Neural cell (in vitro differentiated cells): ENCODE data around the gene SYT13. TPM values are rescaled to one million over a fixed set of nuclear protein-coding genes. Genes with fewer than 3 reads are reported as not detected.

Source experiments
- H2AFZ ChIP-seq: fragments of 200-600, 300-800 bp; sonication (generic), shearing (Covaris generic); 2 replicates; pipeline ENCODE4 v1.6.0; 2014; ENCODE audit warnings: low read depth, mild to moderate bottlenecking, antibody characterized with exemption, low read length, moderate library complexity
- H3F3A ChIP-seq: fragments of 200-600 bp; shearing (Covaris generic); 2 replicates; pipeline ENCODE4 v1.6.1; 2016; ENCODE audit warnings: mild to moderate bottlenecking, moderate library complexity, mixed read lengths, antibody characterized with exemption, low read length; ENCODE audit not compliant: insufficient read depth, poor library complexity, severe bottlenecking
- H3K27ac ChIP-seq: fragments of 200-600, 300-800 bp; sonication (generic), shearing (Covaris generic); 2 replicates; pipeline ENCODE4 v1.5.1; 2014; ENCODE audit warnings: mild to moderate bottlenecking, low read length, moderate library complexity
- H3K27me3 ChIP-seq: fragments of 300-800, 200-600 bp; sonication (generic), shearing (Covaris generic); 2 replicates; pipeline ENCODE4 v1.6.0; 2014; ENCODE audit warnings: mild to moderate bottlenecking, low read depth, low read length, moderate library complexity; ENCODE audit not compliant: insufficient read depth
- H3K36me3 ChIP-seq: fragments of 300-800, 200-600 bp; sonication (generic), shearing (Covaris generic); 2 replicates; pipeline ENCODE4 v1.5.1; 2014; ENCODE audit warnings: mild to moderate bottlenecking, antibody characterized with exemption, low read length, moderate library complexity; ENCODE audit not compliant: insufficient read depth
- H3K4me2 ChIP-seq: fragments of 300-800, 200-600 bp; sonication (generic), shearing (Covaris generic); 2 replicates; pipeline ENCODE4 v1.6.0; 2014; ENCODE audit warnings: mild to moderate bottlenecking, low read length
- H3K4me3 ChIP-seq: fragments of 300-800, 200-600 bp; sonication (generic), shearing (Covaris generic); 2 replicates; pipeline ENCODE4 v1.5.1; 2014; ENCODE audit warnings: mild to moderate bottlenecking, low read length, moderate library complexity
- H3K79me2 ChIP-seq: fragments of 200-600 bp; shearing (Covaris generic); replicated peaks from 2 replicates; pipeline ENCODE4 v1.6.0; 2014; ENCODE audit warnings: mild to moderate bottlenecking, low read length, moderate library complexity; ENCODE audit not compliant: insufficient read depth
- H3K9ac ChIP-seq: fragments of 300-800, 200-600 bp; sonication (generic), shearing (Covaris generic); 2 replicates; pipeline ENCODE4 v1.6.1; 2016; ENCODE audit warnings: mild to moderate bottlenecking, low read length, mixed read lengths
- H3K9me2 ChIP-seq: fragments of 200-600 bp; shearing (Covaris generic); 2 replicates; pipeline ENCODE4 v1.6.1; 2016; ENCODE audit warnings: mild to moderate bottlenecking, low read length, mixed read lengths; ENCODE audit not compliant: insufficient read depth
- H3K9me3 ChIP-seq: fragments of 200-600, 300-800 bp; sonication (generic), shearing (Covaris generic); 2 replicates; pipeline ENCODE4 v1.6.1; 2016; ENCODE audit warnings: mild to moderate bottlenecking, mixed run types, low read length, moderate library complexity, mixed read lengths
- H4K20me1 ChIP-seq: fragments of 200-600 bp; shearing (Covaris generic); 2 replicates; pipeline ENCODE4 v1.6.1; 2016; ENCODE audit warnings: mild to moderate bottlenecking, mixed run types; ENCODE audit not compliant: insufficient read depth
- EP300 ChIP-seq: fragments of 450-650 bp; conservative IDR thresholded peaks from 2 replicates; pipeline ENCODE4 v1.6.1; 2014; ENCODE audit warnings: antibody characterized with exemption, mild to moderate bottlenecking, moderate library complexity; ENCODE audit not compliant: poor library complexity, severe bottlenecking
- EZH2 ChIP-seq: fragments of 200-600, 300-800 bp; shearing (Covaris generic), sonication (generic); IDR thresholded peaks from 2 replicates; pipeline ENCODE4 v1.6.1; 2014; ENCODE audit warnings: antibody characterized with exemption, low read length, borderline replicate concordance, mild to moderate bottlenecking; ENCODE audit not compliant: insufficient read depth, poor library complexity, severe bottlenecking
- MXI1 ChIP-seq: fragments of 450-650 bp; conservative IDR thresholded peaks from 2 replicates; pipeline ENCODE4 v1.6.1; 2014; ENCODE audit warnings: antibody characterized with exemption, mild to moderate bottlenecking; ENCODE audit not compliant: poor library complexity, severe bottlenecking
- POLR2AphosphoS5 ChIP-seq: IDR thresholded peaks from 2 replicates; pipeline ENCODE4 v1.6.1; 2012
- RAD21 ChIP-seq: fragments of 450-650 bp; conservative IDR thresholded peaks from 2 replicates; pipeline ENCODE4 v1.6.1; 2014; ENCODE audit warnings: antibody characterized with exemption, mild to moderate bottlenecking, moderate library complexity
- SMC3 ChIP-seq: fragments of 450-650 bp; conservative IDR thresholded peaks from 2 replicates; pipeline ENCODE4 v1.6.1; 2014; ENCODE audit warnings: antibody characterized with exemption, mild to moderate bottlenecking, moderate library complexity; ENCODE audit not compliant: poor library complexity
- TAF1 ChIP-seq: IDR thresholded peaks from 2 replicates; pipeline ENCODE4 v1.6.1; 2012; ENCODE audit warnings: low read depth
- polyA plus RNA-seq: library from polyadenylated mRNA; depleted of rRNA; stranded (reverse); fragments of >200 nt; gene quantifications from 2 replicates; pipeline ENCODE4 v1.2.3, GENCODE V29; 2014
- TF ChIP-seq, protein P1 (sequence below): fragments of 450-650 bp; IDR thresholded peaks from 2 replicates; pipeline ENCODE4 v1.5.1; 2014; ENCODE audit warnings: antibody characterized with exemption, mild to moderate bottlenecking, moderate library complexity; ENCODE audit not compliant: poor library complexity, severe bottlenecking
- TF ChIP-seq, protein P2 (sequence below): IDR thresholded peaks from 2 replicates; pipeline ENCODE4 v1.6.1; 2012; ENCODE audit warnings: borderline replicate concordance

The SYT13 gene
- polyA plus RNA-seq, 1 donor from 2014 or later = 60.8 TPM

DNA sequence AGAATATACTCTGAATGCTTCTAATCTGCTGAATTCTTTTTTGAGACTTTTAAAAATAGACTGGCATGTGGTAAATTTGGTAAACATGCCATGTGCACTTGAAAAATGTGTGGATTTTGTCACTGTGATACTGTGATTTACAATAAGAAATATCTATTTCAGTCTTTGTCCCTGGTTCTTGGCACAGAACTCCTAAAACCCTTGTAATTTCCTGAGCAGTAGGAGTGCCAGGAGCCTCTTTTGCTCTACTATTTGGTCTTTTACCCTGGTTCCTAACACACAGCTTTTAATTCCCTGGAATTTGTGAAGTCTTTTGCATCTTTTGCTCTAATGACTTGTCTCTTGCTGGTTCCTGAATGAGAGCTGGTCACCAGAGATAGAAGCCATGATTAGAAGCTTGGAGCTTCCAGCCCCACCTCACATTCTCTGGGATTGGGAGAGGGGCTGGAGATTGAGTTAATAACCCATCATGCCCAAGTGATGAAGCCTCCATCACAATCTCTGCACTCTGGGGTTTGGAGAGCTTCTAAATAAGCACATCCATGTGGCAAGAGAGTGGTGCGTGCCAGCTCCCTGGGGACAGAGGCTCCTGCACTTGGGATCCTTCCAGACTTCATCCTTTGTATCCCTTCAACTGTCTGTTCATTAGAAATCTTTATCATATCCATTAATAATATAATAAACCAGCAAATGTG, 27.2 kb upstream of the SYT13 start (continued):
- TF ChIP-seq, protein P1, sequence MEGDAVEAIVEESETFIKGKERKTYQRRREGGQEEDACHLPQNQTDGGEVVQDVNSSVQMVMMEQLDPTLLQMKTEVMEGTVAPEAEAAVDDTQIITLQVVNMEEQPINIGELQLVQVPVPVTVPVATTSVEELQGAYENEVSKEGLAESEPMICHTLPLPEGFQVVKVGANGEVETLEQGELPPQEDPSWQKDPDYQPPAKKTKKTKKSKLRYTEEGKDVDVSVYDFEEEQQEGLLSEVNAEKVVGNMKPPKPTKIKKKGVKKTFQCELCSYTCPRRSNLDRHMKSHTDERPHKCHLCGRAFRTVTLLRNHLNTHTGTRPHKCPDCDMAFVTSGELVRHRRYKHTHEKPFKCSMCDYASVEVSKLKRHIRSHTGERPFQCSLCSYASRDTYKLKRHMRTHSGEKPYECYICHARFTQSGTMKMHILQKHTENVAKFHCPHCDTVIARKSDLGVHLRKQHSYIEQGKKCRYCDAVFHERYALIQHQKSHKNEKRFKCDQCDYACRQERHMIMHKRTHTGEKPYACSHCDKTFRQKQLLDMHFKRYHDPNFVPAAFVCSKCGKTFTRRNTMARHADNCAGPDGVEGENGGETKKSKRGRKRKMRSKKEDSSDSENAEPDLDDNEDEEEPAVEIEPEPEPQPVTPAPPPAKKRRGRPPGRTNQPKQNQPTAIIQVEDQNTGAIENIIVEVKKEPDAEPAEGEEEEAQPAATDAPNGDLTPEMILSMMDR = no peak
- no peak for TF ChIP-seq POLR2AphosphoS5
- no peak for TF ChIP-seq MXI1
- no peak for TF ChIP-seq EP300

DNA sequence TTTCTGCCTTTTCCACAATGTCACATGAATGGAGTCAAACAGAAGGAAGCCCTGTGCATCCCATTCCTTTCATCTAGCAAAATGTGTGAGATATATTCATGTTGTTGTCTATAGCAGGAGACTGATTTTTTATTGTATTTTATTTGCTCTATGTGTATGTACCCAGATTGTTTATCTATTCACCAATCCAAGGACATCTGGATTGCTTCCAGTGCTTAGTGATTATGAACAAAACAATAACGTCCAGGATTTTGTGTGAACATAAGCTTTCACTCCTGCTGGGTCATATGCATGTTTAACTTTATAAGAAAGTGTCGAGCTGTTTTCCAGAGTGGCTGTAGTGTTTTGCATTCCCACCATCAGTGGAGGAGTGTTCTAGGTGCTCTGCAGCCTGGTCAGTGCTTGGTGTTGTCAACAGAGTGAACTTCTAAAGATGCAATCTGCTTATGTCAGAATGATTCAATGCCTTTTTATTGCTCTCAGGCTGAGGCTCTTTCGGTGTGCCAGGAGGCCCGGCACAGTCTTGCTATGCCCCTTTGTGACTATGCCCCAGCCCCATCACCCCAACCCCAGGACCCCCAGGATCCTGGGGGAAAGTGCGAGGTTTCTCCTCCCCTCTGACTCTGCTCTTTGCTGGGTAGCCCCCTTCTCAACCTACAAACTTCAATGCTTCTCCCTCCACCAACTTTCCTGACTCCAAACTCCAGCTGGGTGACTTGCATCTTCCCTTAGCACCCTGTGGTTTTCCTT, 19.9 kb upstream of the SYT13 start:
- Histone ChIP-seq H3K79me2 (no peaks in the 10 kb centered on the region), H3K9me3 (no peaks in the 10 kb centered on the region), H3K36me3 (no peaks in the 10 kb centered on the region), H3K4me3 (no peak overlapping the region), H3K4me2 (no peak overlapping the region), H3F3A (no peaks in the 10 kb centered on the region), H3K27ac (no peak overlapping the region), H2AFZ (no peak overlapping the region), H4K20me1 (no peaks in the 10 kb centered on the region), H3K9ac (no peak overlapping the region), H3K9me2 (no peaks in the 10 kb centered on the region), H3K27me3 (no peaks in the 10 kb centered on the region)
- no peak for TF ChIP-seq MXI1
- TF ChIP-seq, protein P2, sequence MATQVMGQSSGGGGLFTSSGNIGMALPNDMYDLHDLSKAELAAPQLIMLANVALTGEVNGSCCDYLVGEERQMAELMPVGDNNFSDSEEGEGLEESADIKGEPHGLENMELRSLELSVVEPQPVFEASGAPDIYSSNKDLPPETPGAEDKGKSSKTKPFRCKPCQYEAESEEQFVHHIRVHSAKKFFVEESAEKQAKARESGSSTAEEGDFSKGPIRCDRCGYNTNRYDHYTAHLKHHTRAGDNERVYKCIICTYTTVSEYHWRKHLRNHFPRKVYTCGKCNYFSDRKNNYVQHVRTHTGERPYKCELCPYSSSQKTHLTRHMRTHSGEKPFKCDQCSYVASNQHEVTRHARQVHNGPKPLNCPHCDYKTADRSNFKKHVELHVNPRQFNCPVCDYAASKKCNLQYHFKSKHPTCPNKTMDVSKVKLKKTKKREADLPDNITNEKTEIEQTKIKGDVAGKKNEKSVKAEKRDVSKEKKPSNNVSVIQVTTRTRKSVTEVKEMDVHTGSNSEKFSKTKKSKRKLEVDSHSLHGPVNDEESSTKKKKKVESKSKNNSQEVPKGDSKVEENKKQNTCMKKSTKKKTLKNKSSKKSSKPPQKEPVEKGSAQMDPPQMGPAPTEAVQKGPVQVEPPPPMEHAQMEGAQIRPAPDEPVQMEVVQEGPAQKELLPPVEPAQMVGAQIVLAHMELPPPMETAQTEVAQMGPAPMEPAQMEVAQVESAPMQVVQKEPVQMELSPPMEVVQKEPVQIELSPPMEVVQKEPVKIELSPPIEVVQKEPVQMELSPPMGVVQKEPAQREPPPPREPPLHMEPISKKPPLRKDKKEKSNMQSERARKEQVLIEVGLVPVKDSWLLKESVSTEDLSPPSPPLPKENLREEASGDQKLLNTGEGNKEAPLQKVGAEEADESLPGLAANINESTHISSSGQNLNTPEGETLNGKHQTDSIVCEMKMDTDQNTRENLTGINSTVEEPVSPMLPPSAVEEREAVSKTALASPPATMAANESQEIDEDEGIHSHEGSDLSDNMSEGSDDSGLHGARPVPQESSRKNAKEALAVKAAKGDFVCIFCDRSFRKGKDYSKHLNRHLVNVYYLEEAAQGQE = no peak
- TF ChIP-seq, protein P1 = no peak
- TF ChIP-seq SMC3 = no peak
- TF ChIP-seq RAD21 = no peak
- TF ChIP-seq EZH2 = no peak
- TF ChIP-seq EP300 = no peak
- no peak for TF ChIP-seq POLR2AphosphoS5
- no peak for TF ChIP-seq TAF1
